ENCODE measurements around the gene EHD2. TPM values are rescaled to one million over a fixed set of nuclear protein-coding genes. Genes with fewer than 3 reads are reported as not detected.

Gene EHD2
- total RNA-seq, 2 experiments from 2014 or later: 1.1 to 1.4 TPM

GRCh38 chr19:47756627-47756929 is 43.4 kb downstream of the EHD2 start:
- H3K9me3 Mint-ChIP-seq: no peaks in the 10 kb centered on the region
- H3K4me1 Mint-ChIP-seq (ENCODE audit: low read depth): no peaks in the 10 kb centered on the region
- H3K4me3 Mint-ChIP-seq: no peak overlapping the region
- peaks cover 58% of the 10 kb centered on the region for H3K36me3 Mint-ChIP-seq (ENCODE audit: low read depth)
- no peak for ATAC-seq
- CTCF ChIA-PET: interaction anchor here (0.6 to 0.9 kb wide), 2 partner anchors 35 to 56 kb away, joined by 3 read pairs; no protein-coding TSS in a partner anchor
- no peak for TF ChIP-seq CTCF (IDR thresholded peaks at IDR 0.05)
- intact Hi-C loops (cut with micrococcal nuclease): no loop called here
- DNase-seq: no peak
- no peaks in the 10 kb centered on the region for H3K27me3 Mint-ChIP-seq
- POLR2A ChIA-PET: interaction anchor here (2.0 to 8.2 kb wide), 2 partner anchors 10 to 17 kb away, joined by 7 to 69 read pairs; partner anchors contain the start of gene NOP53
- no peak overlapping the region for H3K27ac Mint-ChIP-seq

GRCh38 chr19:47756953-47757608 is 43.9 kb downstream of the EHD2 start:
- ChIA-PET CTCF (interaction anchor here (0.6 to 0.9 kb wide), 2 partner anchors 34 to 57 kb away, joined by 3 read pairs; no protein-coding TSS in a partner anchor), POLR2A (interaction anchor here (2.0 to 8.2 kb wide), 3 partner anchors 10 to 16 kb away, joined by 7 to 69 read pairs (median 7); partner anchors contain the start of gene NOP53)
- DNase-seq (no peak), ATAC-seq (no peak)
- Mint-ChIP-seq H3K4me3 (no peak overlapping the region), H3K4me1 (ENCODE audit: low read depth) (no peaks in the 10 kb centered on the region), H3K36me3 (ENCODE audit: low read depth) (peaks cover 56% of the 10 kb centered on the region), H3K9me3 (no peaks in the 10 kb centered on the region), H3K27ac (no peak overlapping the region), H3K27me3 (no peaks in the 10 kb centered on the region)
- intact Hi-C loops (cut with micrococcal nuclease): no loop called here
- TF ChIP-seq CTCF (IDR thresholded peaks at IDR 0.05): no peak

- intact Hi-C loops (cut with micrococcal nuclease): no loop called here
- ATAC-seq (no peak), DNase-seq (no peak)
- H3K4me3 Mint-ChIP-seq: no peak overlapping the region
- H3K27ac Mint-ChIP-seq: no peak overlapping the region
- ChIA-PET CTCF (interaction anchor here (1.2 kb wide), 1 partner anchor 45 kb away, joined by 3 read pairs; the partner anchor contains the start of gene EHD2), POLR2A (interaction anchor here (1.4 to 8.2 kb wide), 3 partner anchors 8 to 11 kb away, joined by 5 to 69 read pairs (median 7); partner anchors contain the start of gene NOP53)
- H3K4me1 Mint-ChIP-seq (ENCODE audit: low read depth): no peaks in the 10 kb centered on the region
- no peak for TF ChIP-seq CTCF (IDR thresholded peaks at IDR 0.05)
- H3K9me3 Mint-ChIP-seq: no peaks in the 10 kb centered on the region
- no peaks in the 10 kb centered on the region for H3K27me3 Mint-ChIP-seq
- H3K36me3 Mint-ChIP-seq (ENCODE audit: low read depth): peaks cover 50% of the 10 kb centered on the region
Measured at GRCh38 chr19:47757617-47758442, 44.6 kb downstream of the EHD2 start.

GRCh38 chr19:47758443-47758804 is 45.2 kb downstream of the EHD2 start:
- no peak for DNase-seq
- CTCF ChIA-PET: interaction anchor here (1.2 kb wide), 1 partner anchor 45 kb away, joined by 3 read pairs; the partner anchor contains the start of gene EHD2
- H3K4me3 Mint-ChIP-seq: no peak overlapping the region
- POLR2A ChIA-PET: interaction anchor here (1.4 to 8.2 kb wide), 3 partner anchors 9 to 12 kb away, joined by 5 to 69 read pairs (median 7); partner anchors contain the start of gene NOP53
- no peaks in the 10 kb centered on the region for H3K27me3 Mint-ChIP-seq
- H3K27ac Mint-ChIP-seq: no peak overlapping the region
- no peak for TF ChIP-seq CTCF (IDR thresholded peaks at IDR 0.05)
- no peak for ATAC-seq
- H3K36me3 Mint-ChIP-seq (ENCODE audit: low read depth): peaks cover 44% of the 10 kb centered on the region
- H3K4me1 Mint-ChIP-seq (ENCODE audit: low read depth): no peaks in the 10 kb centered on the region
- H3K9me3 Mint-ChIP-seq: no peaks in the 10 kb centered on the region
- intact Hi-C loops (cut with micrococcal nuclease): no loop called here
